Psoas muscle (tissue), 8 donors: ENCODE results near the gene BATF. TPM values are rescaled to one million over a fixed set of nuclear protein-coding genes. Genes with fewer than 3 reads are reported as not detected.

Source experiments
- ATAC-seq, 4 donors: fragments of 200-7000 bp; cut with Tn5 transposase; one replicate each; pipeline ENCODE4 v1.9.1; 2020; ENCODE audit warnings: moderate library complexity in 3 of 4, mild to moderate bottlenecking in 2 of 4
- DNase-seq, 2 donors: peaks; one replicate each; pipeline ENCODE4 v3.0.0-alpha.2; 2020
- H3K27ac ChIP-seq: fragments of 200-600 bp; one replicate; pipeline ENCODE4 v1.8.0; 2022
- H3K27me3 ChIP-seq, 3 donors: fragments of 200-600 bp in 1 of 3; one replicate each; pipeline versions ENCODE4 v1.6.1 to v1.8.0; 2013 to 2022; ENCODE audit warnings: low read length in 2 of 3, mild to moderate bottlenecking in 2 of 3, moderate library complexity in 1 of 3; ENCODE audit not compliant: insufficient read depth in 3 of 3
- H3K36me3 ChIP-seq, 2 donors: fragments of 200-600 bp in 1 of 2; one replicate each; pipeline versions ENCODE4 v1.6.1 to v1.8.0; 2013 to 2022; ENCODE audit warnings: low read depth in 1 of 2, mild to moderate bottlenecking in 1 of 2, moderate library complexity in 1 of 2; ENCODE audit not compliant: insufficient read depth in 1 of 2
- H3K4me1 ChIP-seq: fragments of 200-600 bp; one replicate; pipeline ENCODE4 v1.8.0; 2022
- H3K4me3 ChIP-seq: fragments of 200-600 bp; one replicate; pipeline ENCODE4 v1.8.0; 2022; ENCODE audit warnings: mild to moderate bottlenecking
- H3K9me3 ChIP-seq: fragments of 200-600 bp; one replicate; pipeline ENCODE4 v1.8.0; 2022
- WGBS, 3 donors: extraction: QIAGEN DNeasy Blood & Tissue Kit; methylation state at CpG; one replicate each; pipeline versions ENCODE4 v1.1.6 to v1.1.7; 2013; 5-methylcytosine and 5-hydroxymethylcytosine counted together
- intact Hi-C, 2 donors: fragments of 100-400 bp; cut with DNase I; formaldehyde crosslinking; loops; one replicate each; pipeline versions ENCODE4 v1.11.0 to v1.14.2; 2022
- polyA plus RNA-seq, 3 donors: library from polyadenylated mRNA; stranded (reverse); fragments of 200-250 nt; gene quantifications; one replicate each; pipeline ENCODE4 v1.2.3, GENCODE V29; 2013
- total RNA-seq, 4 donors: library from RNA; stranded (reverse); fragmentation: NEBNext Ultra II Directional in 2 of 4; extraction: Animal tissue kit (Norgen Biotek cat#: 25700) in 2 of 4; gene quantifications; one replicate each; pipeline versions ENCODE4 v1.2.1 to v1.2.4, GENCODE V29; 2021 to 2023
- TF ChIP-seq, protein P1 (sequence below): fragments of 200-600 bp; IDR thresholded peaks from one replicate; pipeline ENCODE4 v1.8.0; 2022; ENCODE audit warnings: antibody characterized with exemption
- donor health status: healthy with polysubstance abuse.
- donor health status: DM: no; HTN: no; CAD: no; lungs with moderate emphysema.
- donor health status: Bipolar disorder and iron deficiency.
- donor health status: healthy.
- donor health status: DM: yes; HTN: yes; CAD: no.
- donor health status: DM: no; HTN: no; CAD: no.
- donor health status: DM: no; HTN: no; CAD: no.
- donor health status: DM: yes; HTN: yes; CAD: no.

Gene BATF
- total and polyA plus RNA-seq, 7 donors, result 0.29 to 0.86 (median 0.73) TPM; not detected in 1

DNA sequence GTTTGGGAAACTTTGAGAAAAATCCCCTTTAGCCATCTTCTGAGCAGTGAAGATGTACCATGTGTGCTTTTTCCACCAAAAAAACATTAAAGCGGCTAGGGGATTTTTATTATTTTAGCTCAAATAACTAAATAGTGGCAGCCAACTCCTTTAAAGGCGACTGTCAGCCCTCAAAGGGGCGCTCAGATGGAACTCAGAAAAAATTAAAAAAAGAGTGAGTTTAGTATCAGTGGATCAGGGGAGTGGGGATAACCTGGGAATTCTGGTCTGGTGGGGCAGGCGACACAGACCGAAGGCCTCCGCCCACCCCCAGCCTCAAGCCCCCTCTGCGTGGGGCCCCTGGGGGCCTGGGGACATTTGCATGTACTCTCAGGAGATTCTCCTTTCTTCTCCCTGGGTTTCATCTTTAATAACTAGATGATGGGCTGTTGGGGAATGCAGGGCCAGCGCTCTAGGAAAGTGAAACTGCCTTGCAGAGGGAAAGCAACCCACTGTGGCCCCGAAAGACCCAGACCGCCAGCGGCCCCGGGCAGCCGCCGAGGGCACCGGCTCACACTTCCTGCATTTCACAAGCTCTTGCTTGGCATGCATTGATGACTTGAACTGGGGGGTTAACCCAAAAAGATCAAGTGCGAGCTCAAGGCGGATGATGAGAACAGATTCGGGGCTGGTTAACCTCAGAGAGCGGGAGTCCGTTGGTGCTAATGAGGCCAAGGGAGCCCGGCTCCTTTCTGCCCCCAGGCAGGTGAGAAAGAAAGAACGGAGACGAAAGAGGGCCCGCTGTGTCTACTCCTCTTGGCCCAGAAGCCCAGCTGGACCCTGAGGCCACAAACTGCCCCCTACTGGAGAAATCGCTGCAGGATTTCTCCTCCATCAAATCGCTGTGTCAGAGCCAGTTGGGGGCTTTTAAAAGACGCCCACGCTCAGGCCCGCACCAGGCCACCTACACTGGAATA is 7.3 kb upstream of the BATF start:
- Histone ChIP-seq H3K9me3 (peaks cover 15% of the 10 kb centered on the region), H3K27ac (no peak overlapping the region), H3K4me1 (no peaks in the 10 kb centered on the region), H3K36me3 (no peaks in the 10 kb centered on the region), H3K27me3 (no peaks in the 10 kb centered on the region), H3K4me3 (peak overlapping the region; percentile 5)
- intact Hi-C loops, result no loop called here
- TF ChIP-seq, protein P1, sequence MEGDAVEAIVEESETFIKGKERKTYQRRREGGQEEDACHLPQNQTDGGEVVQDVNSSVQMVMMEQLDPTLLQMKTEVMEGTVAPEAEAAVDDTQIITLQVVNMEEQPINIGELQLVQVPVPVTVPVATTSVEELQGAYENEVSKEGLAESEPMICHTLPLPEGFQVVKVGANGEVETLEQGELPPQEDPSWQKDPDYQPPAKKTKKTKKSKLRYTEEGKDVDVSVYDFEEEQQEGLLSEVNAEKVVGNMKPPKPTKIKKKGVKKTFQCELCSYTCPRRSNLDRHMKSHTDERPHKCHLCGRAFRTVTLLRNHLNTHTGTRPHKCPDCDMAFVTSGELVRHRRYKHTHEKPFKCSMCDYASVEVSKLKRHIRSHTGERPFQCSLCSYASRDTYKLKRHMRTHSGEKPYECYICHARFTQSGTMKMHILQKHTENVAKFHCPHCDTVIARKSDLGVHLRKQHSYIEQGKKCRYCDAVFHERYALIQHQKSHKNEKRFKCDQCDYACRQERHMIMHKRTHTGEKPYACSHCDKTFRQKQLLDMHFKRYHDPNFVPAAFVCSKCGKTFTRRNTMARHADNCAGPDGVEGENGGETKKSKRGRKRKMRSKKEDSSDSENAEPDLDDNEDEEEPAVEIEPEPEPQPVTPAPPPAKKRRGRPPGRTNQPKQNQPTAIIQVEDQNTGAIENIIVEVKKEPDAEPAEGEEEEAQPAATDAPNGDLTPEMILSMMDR, result no peak
- peak in 1 of 4 donors; percentile 25 for ATAC-seq
- peak in 1 of 2 donors; percentile 29 for DNase-seq
- WGBS, 3 donors, result 44 to 53% (median 47%) methylated on average over 29 of the region's 29 CpGs

DNA sequence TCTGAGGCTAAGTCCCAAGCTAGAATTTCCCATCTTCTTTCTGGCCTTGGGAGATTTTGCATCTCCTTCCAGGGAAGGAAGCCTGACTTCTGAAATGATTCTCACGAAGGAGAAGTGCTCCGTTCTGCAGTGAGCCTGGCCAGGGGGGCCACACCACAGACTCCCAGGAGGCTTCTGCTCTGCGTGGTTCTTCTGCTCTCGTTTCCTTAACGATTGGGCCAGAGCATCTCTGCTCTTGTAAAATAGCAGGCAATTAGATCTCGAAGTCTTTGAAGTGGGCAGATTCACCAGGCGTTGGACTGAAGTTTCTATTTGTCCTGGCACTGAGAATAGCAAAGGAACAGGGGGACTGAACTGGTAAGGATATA is 6.7 kb upstream of the BATF start:
- Histone ChIP-seq H3K4me1 (no peaks in the 10 kb centered on the region), H3K36me3 (no peaks in the 10 kb centered on the region)
- ATAC-seq, result no peak

DNA sequence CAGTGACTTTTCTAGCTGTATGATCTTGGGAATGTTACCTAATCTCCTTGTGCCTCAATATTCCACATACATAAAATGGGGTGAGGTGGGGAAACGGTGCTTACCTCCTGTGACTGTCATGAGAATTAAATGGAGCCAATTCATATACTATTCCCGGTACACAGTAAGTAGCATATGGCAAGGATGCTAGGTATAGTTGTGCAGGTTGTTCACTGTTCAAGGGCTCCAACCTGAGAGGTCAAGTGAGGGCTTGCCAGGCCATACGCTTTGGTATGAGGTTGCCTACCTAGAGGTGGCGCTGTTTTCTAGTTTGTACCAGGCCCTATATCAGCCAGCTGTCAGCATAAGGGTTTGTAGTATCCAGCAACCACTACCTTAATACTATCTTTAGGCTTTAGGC is 3.6 kb upstream of the BATF start:
- TF ChIP-seq, protein P1, result peak; percentile 8
- no peak overlapping the region for H3K4me3 ChIP-seq
- intact Hi-C loops, result no loop called here
- DNase-seq (no peak), ATAC-seq (peak; percentile 57 to 88 (median 68))
- H3K9me3 ChIP-seq, result no peaks in the 10 kb centered on the region
- no peaks in the 10 kb centered on the region for H3K27me3 ChIP-seq
- WGBS, 3 donors, result 54 to 70% (median 62%) methylated on average over 4 of the region's 4 CpGs
- no peak overlapping the region for H3K27ac ChIP-seq
- no peaks in the 10 kb centered on the region for H3K36me3 ChIP-seq
- H3K4me1 ChIP-seq, result no peaks in the 10 kb centered on the region

More for the DNA sequence above, 6.7 kb upstream of the BATF start:
- H3K4me3 ChIP-seq, result no peak overlapping the region
- no peak for DNase-seq
- H3K27ac ChIP-seq, result no peak overlapping the region
- H3K9me3 ChIP-seq, result peaks cover 12% of the 10 kb centered on the region
- TF ChIP-seq, protein P1, result no peak
- intact Hi-C loops, result no loop called here
- WGBS, 3 donors, result 34 to 49% (median 38%) methylated on average over 7 of the region's 7 CpGs
- H3K27me3 ChIP-seq, result no peaks in the 10 kb centered on the region

DNA sequence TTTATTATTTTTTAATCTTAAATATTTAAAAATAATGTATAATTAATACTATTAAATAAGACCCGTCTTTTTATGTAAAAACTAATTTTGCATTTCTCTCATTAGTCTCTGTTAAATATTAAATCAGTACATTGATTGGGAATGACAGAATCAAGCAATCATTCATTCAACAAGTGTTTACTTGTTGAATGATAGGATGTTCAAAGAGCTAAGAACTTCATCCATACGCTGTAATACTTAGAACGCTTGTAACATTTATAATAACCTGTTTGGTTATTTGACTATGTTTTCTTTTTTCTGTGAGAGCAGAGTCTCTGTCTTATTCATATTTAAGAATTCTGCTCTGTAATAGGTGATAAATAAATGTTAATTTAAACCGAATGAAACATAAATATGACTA is 2.9 kb upstream of the BATF start:
- H3K9me3 ChIP-seq, result no peaks in the 10 kb centered on the region
- H3K4me3 ChIP-seq, result no peak overlapping the region
- WGBS, 3 donors, result 93 to 96% (median 95%) methylated on average over 4 of the region's 4 CpGs
- no peak for DNase-seq
- H3K27ac ChIP-seq, result no peak overlapping the region
- ATAC-seq, result no peak
- intact Hi-C loops, result no loop called here
- TF ChIP-seq, protein P1, result no peak
- no peaks in the 10 kb centered on the region for H3K36me3 ChIP-seq
- no peaks in the 10 kb centered on the region for H3K4me1 ChIP-seq
- H3K27me3 ChIP-seq, result no peaks in the 10 kb centered on the region
